Forelimb muscle (tissue), 1 donor: Measurements from ENCODE around the gene GRIK5. TPM values are rescaled to one million over a fixed set of nuclear protein-coding genes. Genes with fewer than 3 reads are reported as not detected.

Experiments
- DNase-seq: peaks from one replicate; pipeline ENCODE4 v3.0.0-alpha.2; 2013; ENCODE audit warnings: low read depth
- polyA plus RNA-seq: library from polyadenylated mRNA; unstranded; fragments of 120-200 nt; gene quantifications from one replicate; pipeline ENCODE4 v1.2.1, GENCODE V29; 2013; ENCODE audit not compliant: insufficient read length

Gene GRIK5
- polyA plus RNA-seq, 1 donor: 2.5 TPM

DNA sequence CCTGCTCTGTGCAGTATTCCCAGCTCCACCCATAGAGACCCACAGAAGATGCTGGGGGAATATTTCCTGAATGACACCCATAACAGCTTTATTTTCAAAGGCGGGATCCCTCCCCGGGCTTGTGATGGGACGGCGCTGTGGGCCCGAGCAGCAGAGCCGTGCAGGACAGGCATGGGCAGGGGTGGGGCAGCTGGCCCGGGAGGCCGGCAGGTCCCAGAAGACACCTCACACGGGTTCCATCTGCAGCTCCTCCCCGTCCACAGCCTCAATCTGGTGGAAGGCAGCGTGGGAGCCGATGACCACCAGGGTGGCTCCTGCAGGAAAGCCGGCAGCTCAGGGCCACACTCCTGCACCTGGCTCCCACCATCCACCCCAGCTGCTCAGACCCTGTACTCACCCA is 113.4 kb downstream of the GRIK5 start:
- no peak for DNase-seq

GRCh38 chr19:41955521-41955920 is 114.5 kb downstream of the GRIK5 start:
- no peak for DNase-seq

GRCh38 chr19:41951686-41952172 is 118.3 kb downstream of the GRIK5 start:
- no peak for DNase-seq

Other genes with a start within 250 kb of the GRIK5 start
- not detected for gene LYPD4, start 225.5 kb downstream of the GRIK5 start, polyA plus RNA-seq
- not detected for gene DMRTC2, start 225.2 kb downstream of the GRIK5 start, polyA plus RNA-seq
- gene RPS19, start 210.0 kb downstream of the GRIK5 start, polyA plus RNA-seq: 2,505 TPM
- 0.73 TPM for gene CD79A, start 192.9 kb downstream of the GRIK5 start, polyA plus RNA-seq
- 34.3 TPM for gene ARHGEF1, start 187.0 kb downstream of the GRIK5 start, polyA plus RNA-seq
- gene ERFL, start 141.8 kb downstream of the GRIK5 start, polyA plus RNA-seq: 0.11 TPM
- gene RABAC1, start 110.9 kb downstream of the GRIK5 start, polyA plus RNA-seq: 64.5 TPM
- 0.61 TPM for gene ATP1A3, start 76.0 kb downstream of the GRIK5 start, polyA plus RNA-seq
- gene ZNF574, start 6.0 kb upstream of the GRIK5 start, polyA plus RNA-seq: 10.1 TPM
- 1.3 TPM for gene POU2F2, start 62.2 kb upstream of the GRIK5 start, polyA plus RNA-seq
- gene DEDD2, start 147.5 kb upstream of the GRIK5 start, polyA plus RNA-seq: 13.3 TPM
- 5.1 TPM for gene ZNF526, start 150.1 kb upstream of the GRIK5 start, polyA plus RNA-seq
- gene GSK3A, start 172.4 kb upstream of the GRIK5 start, polyA plus RNA-seq: 42.1 TPM
- 33.8 TPM for gene ERF, start 184.9 kb upstream of the GRIK5 start, polyA plus RNA-seq
- gene CIC, start 199.0 kb upstream of the GRIK5 start, polyA plus RNA-seq: 34.2 TPM
- gene PRR19, start 231.9 kb upstream of the GRIK5 start, polyA plus RNA-seq: 0.49 TPM
- 22.3 TPM for gene PAFAH1B3, start 232.4 kb upstream of the GRIK5 start, polyA plus RNA-seq
- 0.43 TPM for gene TMEM145, start 243.1 kb upstream of the GRIK5 start, polyA plus RNA-seq